ENCODE measurements around the gene CRABP2.

CRABP2 gene

DNA sequence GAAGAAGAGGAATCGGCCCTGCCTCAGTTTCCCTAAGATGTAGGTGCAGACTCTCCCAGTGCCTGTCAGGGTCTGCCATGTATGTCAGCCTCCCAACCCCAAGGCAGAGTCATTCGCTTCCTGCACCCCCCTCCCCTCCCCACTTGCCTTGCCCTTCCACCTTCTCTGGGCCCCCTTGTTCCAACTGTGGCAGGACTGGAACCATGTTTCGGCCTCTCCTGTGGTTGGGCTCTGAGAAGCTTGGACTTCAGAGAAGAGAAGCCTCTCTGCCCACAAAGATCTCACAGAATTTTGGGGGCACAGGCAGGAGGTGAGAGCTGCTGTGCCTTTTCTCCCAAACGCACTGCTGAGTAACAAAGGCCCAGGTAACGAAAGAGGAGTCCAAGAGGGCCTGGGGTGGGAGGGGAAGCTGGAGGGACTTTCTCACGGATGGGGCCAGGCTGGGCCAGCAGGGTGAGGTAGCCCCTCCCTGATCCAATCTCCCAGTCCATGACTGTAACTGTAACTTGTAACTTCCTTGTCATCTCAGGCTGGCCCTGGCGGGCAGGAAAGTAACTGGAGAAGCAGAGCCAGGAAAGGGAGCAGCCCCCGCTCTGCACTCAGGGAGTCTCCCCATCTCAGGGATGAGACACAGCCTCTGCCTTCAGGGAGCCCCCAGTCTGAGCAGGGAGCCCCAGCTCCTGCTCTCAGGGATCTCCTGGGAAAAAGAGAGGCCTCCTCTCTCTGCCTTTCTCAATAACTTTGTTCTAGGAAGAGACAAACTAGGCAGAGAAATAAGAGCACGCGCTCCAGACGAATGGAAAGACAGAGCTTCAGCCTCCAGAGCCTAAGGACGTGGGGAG, 11.3 kb downstream of the CRABP2 start:
- H3K4me3 ChIP-seq (ENCODE audit: low read length) = peak overlapping the region; percentile 59
- H3K9me3 ChIP-seq (ENCODE audit: insufficient read depth, low read depth, low read length) = no peaks in the 10 kb centered on the region
- H3K36me3 ChIP-seq (ENCODE audit: insufficient read depth, low read depth, low read length) = peaks cover 13% of the 10 kb centered on the region
- H3K27ac ChIP-seq (ENCODE audit: low read length) = peak overlapping the region; percentile 85
- peaks cover 16% of the 10 kb centered on the region; the same call in 1 of the 2 replicates for H3K27me3 ChIP-seq (ENCODE audit: insufficient read depth, low read length)
- H3K4me1 ChIP-seq (ENCODE audit: insufficient read depth, low read length) = peaks cover 49% of the 10 kb centered on the region
- H3K9ac ChIP-seq (ENCODE audit: low read depth, low read length) = peak overlapping the region; percentile 79; the same call in 1 of the 2 replicates

DNA sequence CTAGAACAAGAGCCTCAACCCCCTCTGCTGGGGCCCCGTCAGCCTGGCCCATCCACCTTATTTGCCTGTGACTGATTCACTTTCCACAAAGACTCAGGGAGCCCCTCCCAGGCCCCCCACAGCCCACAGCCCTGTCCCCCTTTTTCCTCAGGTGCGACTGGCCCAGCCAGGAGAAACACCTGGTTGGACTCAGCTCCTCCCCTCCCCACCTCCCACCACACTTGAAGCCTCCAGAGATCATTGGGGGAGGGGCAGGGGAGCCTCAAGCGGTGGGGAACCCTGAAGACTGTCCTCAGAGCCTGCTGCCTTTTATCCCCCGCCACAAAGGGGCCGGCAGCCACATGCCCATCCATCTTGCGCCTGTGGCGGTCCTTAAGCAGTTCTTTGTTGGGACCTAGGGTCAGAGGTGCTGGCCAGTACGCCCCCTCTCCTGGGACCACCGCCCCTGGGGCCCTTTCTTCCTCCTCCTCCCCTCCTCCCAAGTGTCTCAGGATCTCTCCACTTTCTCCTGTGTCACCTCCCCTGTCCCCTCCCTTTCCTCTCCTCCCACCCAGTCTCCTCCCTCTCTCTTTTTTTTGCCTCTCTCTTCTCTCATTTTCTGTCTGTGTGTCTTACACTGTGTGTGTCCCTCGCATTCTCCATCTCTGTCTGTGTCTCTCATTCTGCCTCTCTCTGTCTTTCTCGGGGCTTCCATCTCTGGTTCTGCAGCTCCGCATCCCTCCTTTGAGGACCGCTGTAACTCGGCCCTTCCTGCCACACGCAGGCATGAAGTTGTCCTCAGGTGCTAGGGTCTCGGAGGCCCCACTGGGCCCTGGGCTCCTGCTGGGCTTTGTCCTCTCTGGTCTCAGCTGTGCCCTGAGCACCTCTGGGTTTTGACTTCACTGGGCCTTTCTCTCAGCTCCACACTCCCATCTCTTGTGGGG, 12.2 kb downstream of the CRABP2 start:
- Histone ChIP-seq H3K4me1 (ENCODE audit: insufficient read depth, low read length) (peaks cover 49% of the 10 kb centered on the region), H3K9me3 (ENCODE audit: insufficient read depth, low read depth, low read length) (no peaks in the 10 kb centered on the region), H3K27me3 (ENCODE audit: insufficient read depth, low read length) (peaks cover 16% of the 10 kb centered on the region; the same call in 1 of the 2 replicates), H3K9ac (ENCODE audit: low read depth, low read length) (peak overlapping the region; percentile 79; the same call in 1 of the 2 replicates), H3K27ac (ENCODE audit: low read length) (peak overlapping the region; percentile 85), H3K4me3 (ENCODE audit: low read length) (peak overlapping the region; percentile 60), H3K36me3 (ENCODE audit: insufficient read depth, low read depth, low read length) (peaks cover 4% of the 10 kb centered on the region; the same call in 1 of the 2 replicates)

DNA sequence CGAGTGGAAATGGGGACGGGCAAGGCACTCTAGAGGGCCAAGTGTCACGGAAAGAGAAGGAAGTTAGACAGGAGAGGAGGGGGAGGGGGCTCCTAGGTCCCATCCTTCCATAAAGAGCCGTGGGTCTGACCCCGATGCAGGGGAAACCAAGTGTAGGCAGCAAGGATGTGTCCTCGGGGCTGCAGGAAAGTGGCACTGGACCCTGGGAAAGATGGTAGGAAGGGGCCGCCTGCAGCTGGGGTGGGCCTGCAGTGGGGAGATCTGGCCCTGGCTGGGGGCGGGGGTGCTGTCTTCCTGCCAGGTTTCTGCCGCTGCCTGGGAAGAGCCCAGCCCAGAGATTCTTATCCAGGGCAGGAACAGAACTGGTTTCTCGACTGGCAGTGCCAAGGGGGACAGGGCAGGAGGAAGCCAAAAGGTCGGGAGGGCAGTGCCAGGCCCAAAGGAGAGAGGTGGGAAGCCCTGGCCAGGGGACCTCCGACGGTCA, 12.9 kb downstream of the CRABP2 start:
- Histone ChIP-seq H3K9ac (ENCODE audit: low read depth, low read length) (peak overlapping the region; percentile 78; the same call in 1 of the 2 replicates), H3K4me3 (ENCODE audit: low read length) (peak overlapping the region; percentile 60; the same call in 1 of the 2 replicates), H3K4me1 (ENCODE audit: insufficient read depth, low read length) (peaks cover 49% of the 10 kb centered on the region), H3K27me3 (ENCODE audit: insufficient read depth, low read length) (peaks cover 16% of the 10 kb centered on the region; the same call in 1 of the 2 replicates), H3K27ac (ENCODE audit: low read length) (peak overlapping the region; percentile 79), H3K9me3 (ENCODE audit: insufficient read depth, low read depth, low read length) (no peaks in the 10 kb centered on the region), H3K36me3 (ENCODE audit: insufficient read depth, low read depth, low read length) (no peaks in the 10 kb centered on the region)

DNA sequence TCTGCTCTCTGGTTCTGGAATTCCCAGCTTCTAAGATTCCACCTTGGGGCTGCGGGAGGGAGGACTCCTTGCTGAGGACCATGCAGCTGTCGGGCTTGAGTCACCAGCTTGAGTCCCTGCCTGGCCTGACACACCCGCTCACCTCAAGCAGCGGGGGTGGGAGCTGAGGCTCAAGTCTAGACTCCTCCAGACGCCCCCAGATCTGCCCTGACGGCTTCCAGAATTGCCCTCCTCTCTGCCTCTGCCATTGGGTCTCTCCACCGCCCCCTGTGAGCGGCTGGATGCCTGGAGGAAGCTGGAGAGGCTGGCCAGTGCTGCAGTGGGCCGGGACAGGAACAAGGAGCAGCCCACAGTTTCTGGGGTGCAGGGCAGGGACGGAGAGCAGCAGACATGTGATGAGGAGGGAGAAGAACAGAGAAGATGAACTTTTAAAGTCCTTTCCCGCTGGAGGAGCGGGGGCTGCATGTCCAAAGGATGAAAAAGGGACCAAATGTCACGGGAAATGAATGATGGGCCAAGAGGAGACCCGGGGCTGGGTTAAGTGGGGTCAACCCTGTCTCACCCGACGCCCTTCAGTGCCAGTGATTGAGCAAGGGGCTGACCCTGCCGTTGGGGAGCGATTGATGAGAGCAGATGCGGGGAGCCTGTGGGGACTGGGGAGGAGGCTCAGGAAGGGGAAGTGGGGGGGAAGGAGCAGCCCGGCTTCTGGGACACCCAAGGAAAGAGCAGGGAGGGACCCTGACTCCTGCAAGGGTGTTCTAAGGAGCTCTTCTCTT, 13.5 kb downstream of the CRABP2 start:
- Histone ChIP-seq H3K4me1 (ENCODE audit: insufficient read depth, low read length) (peaks cover 49% of the 10 kb centered on the region), H3K27ac (ENCODE audit: low read length) (peak overlapping the region; percentile 79), H3K9ac (ENCODE audit: low read depth, low read length) (peak overlapping the region; percentile 78; the same call in 1 of the 2 replicates), H3K27me3 (ENCODE audit: insufficient read depth, low read length) (peaks cover 16% of the 10 kb centered on the region; the same call in 1 of the 2 replicates), H3K4me3 (ENCODE audit: low read length) (peak overlapping the region; percentile 60), H3K36me3 (ENCODE audit: insufficient read depth, low read depth, low read length) (no peaks in the 10 kb centered on the region), H3K9me3 (ENCODE audit: insufficient read depth, low read depth, low read length) (no peaks in the 10 kb centered on the region)

DNA sequence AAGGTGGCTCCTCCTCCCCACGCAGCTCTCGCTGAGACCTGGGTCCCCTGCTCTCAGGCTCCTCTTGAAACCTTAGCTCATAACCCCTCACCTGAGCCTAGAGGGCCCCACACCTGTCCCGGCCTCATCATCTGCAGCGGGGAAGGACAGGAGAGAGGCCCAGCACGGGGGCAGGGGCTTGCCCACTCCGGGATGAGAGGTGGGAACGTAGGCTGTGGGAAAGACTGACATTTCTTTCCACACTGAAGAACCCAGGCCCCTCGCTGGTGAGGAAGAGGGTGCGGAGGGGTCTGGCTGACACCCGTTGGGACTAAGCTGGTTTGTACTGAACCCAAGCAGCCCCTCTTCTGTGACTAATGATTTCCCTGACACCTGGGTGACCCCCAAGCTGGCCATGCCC, 14.2 kb downstream of the CRABP2 start:
- Histone ChIP-seq H3K4me3 (ENCODE audit: low read length) (peak overlapping the region; percentile 60; the same call in 1 of the 2 replicates), H3K36me3 (ENCODE audit: insufficient read depth, low read depth, low read length) (no peaks in the 10 kb centered on the region), H3K9me3 (ENCODE audit: insufficient read depth, low read depth, low read length) (no peaks in the 10 kb centered on the region), H3K27ac (ENCODE audit: low read length) (no peak overlapping the region), H3K9ac (ENCODE audit: low read depth, low read length) (peak overlapping the region; percentile 78; the same call in 1 of the 2 replicates), H3K4me1 (ENCODE audit: insufficient read depth, low read length) (peaks cover 49% of the 10 kb centered on the region), H3K27me3 (ENCODE audit: insufficient read depth, low read length) (peaks cover 16% of the 10 kb centered on the region; the same call in 1 of the 2 replicates)

DNA sequence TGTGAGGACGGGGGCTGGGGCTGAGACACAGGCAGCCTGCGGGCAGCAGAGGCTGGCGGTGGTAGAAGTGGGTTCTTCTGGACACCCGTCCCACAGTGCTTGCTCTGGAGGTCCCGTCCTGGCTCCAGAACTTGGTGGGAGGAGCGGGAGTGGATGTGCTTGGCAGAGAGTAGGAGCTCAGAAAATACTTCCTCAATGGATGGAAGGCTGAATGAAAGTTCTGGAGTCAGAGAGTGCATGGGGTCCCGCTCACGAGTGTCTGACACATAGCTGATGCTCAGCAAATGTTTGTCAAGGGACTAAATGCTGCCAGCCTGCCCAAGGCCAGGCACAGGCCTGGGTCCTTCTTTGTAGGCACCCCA, 14.7 kb downstream of the CRABP2 start:
- Histone ChIP-seq H3K9me3 (ENCODE audit: insufficient read depth, low read depth, low read length) (no peaks in the 10 kb centered on the region), H3K36me3 (ENCODE audit: insufficient read depth, low read depth, low read length) (no peaks in the 10 kb centered on the region), H3K4me3 (ENCODE audit: low read length) (peak overlapping the region; percentile 50; the same call in 1 of the 2 replicates), H3K9ac (ENCODE audit: low read depth, low read length) (no peak overlapping the region; the same call in 1 of the 2 replicates), H3K27me3 (ENCODE audit: insufficient read depth, low read length) (peaks cover 16% of the 10 kb centered on the region; the same call in 1 of the 2 replicates), H3K4me1 (ENCODE audit: insufficient read depth, low read length) (peaks cover 49% of the 10 kb centered on the region), H3K27ac (ENCODE audit: low read length) (no peak overlapping the region)

DNA sequence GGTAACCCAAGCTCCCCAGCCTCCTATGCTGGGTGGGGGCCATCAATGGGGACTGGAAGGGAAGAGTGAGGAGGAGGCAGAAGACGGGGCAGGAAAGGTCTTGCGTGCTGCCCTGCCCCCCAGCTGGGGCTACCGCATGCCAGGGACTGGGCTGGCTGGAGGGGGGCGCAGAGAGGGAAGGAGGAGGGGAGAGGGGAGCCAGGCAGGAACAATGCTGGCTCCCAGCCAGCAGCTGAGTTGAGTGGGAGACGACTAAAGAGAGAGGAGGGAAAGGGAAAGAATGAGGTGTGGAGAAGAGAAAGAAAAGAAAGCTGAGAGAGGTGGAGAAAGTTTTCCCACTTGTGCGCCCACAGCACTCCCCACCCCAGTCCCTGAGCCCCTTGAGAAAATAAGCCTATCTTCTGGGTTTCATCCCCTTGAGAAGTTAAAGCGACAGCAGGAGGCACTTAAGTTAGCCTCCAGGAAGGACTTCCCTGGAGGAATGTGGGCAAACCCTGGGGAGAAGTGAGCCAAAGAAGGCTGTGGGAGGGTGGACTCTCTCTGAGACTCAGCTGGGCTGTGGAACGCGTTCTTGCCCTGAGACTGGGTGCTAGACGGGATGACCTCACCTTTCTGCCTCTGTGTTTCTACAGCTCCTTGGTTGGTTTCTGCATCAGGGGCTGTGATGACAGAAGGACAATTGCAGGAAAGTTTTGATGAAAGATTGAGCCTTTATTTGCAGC, 15.3 kb downstream of the CRABP2 start:
- no peaks in the 10 kb centered on the region for H3K36me3 ChIP-seq (ENCODE audit: insufficient read depth, low read depth, low read length)
- H3K27me3 ChIP-seq (ENCODE audit: insufficient read depth, low read length) = peaks cover 16% of the 10 kb centered on the region; the same call in 1 of the 2 replicates
- no peaks in the 10 kb centered on the region for H3K9me3 ChIP-seq (ENCODE audit: insufficient read depth, low read depth, low read length)
- peak overlapping the region; percentile 15; the same call in 1 of the 2 replicates for H3K9ac ChIP-seq (ENCODE audit: low read depth, low read length)
- peaks cover 49% of the 10 kb centered on the region for H3K4me1 ChIP-seq (ENCODE audit: insufficient read depth, low read length)
- no peak overlapping the region for H3K27ac ChIP-seq (ENCODE audit: low read length)
- peak overlapping the region; percentile 50 for H3K4me3 ChIP-seq (ENCODE audit: low read length)

DNA sequence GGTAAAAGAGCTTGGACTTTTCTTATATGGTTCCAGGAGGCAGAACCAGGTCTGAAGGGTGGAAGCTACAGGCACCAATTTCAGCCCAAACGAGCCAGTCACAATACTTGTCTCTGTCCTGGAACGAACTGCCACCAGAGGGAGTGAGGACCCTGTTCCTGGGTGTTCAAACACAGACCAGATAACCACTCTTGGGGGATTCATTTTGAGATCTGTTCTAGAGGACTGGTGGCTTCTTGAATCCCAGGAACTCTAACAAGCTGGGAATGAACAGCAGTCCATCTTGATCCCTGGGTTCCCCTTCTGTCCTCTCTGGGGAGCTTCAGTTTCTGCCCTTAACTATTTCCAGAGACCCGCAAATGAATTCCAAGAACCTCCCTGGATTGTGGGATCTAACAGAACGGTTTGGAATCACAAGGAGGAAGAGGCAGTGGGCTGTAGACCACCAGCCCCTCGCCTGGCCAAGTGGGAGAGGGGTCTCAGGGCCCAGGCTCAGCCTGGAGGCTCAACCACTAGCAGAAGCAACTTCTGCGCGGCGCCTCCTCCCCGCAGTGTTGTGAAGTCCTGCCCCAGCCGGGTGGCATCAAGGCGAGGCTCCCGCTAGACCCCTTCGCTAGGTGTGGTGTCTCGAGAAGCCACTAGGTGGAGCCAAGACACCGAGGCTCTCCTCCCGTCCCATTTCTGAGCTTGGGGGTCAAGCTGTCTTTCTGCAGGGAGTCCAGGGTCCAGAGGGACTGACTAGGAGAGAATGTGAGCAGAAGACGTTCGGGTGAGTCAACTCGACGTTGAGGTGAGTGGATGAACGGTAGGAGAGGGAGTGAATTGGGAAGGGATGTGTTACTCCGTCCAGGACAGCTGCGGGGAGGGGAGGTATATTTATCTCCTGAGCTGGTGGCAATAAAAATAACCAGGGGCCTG, 16.1 kb downstream of the CRABP2 start:
- Histone ChIP-seq H3K27me3 (ENCODE audit: insufficient read depth, low read length) (peaks cover 16% of the 10 kb centered on the region; the same call in 1 of the 2 replicates), H3K4me3 (ENCODE audit: low read length) (peak overlapping the region; percentile 50), H3K36me3 (ENCODE audit: insufficient read depth, low read depth, low read length) (no peaks in the 10 kb centered on the region), H3K9me3 (ENCODE audit: insufficient read depth, low read depth, low read length) (no peaks in the 10 kb centered on the region), H3K9ac (ENCODE audit: low read depth, low read length) (peak overlapping the region; percentile 15; the same call in 1 of the 2 replicates), H3K4me1 (ENCODE audit: insufficient read depth, low read length) (peaks cover 44% of the 10 kb centered on the region), H3K27ac (ENCODE audit: low read length) (no peak overlapping the region)

DNA sequence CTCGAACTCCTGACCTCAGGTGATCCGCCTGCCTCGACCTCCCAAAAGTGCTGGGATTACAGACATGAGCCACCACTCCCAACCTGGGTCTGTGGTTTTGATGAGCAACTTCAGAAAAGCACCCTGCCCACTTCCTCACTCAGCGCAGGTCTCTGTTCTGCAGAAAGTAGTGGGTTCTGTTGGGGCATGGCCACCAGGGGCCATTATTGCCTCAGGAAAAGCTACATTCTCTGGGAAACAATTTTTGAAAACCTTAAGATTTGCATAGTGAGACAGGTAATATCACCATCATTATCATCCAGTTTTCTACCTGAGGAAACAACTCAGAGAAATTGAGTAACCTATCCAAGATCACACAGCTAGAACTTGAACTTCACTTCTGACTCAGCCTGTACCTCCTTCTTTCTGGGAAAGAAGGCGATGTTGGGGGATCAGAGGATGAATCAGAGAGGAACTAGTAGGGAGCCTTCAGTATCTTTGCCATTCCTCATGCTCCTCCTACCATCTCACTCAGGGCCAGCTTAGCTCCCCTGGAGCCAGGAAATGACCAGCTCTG, 21.1 kb downstream of the CRABP2 start:
- no peaks in the 10 kb centered on the region for H3K9me3 ChIP-seq (ENCODE audit: insufficient read depth, low read depth, low read length)
- H3K27me3 ChIP-seq (ENCODE audit: insufficient read depth, low read length) = no peaks in the 10 kb centered on the region; the same call in 1 of the 2 replicates
- H3K27ac ChIP-seq (ENCODE audit: low read length) = no peak overlapping the region
- H3K4me1 ChIP-seq (ENCODE audit: insufficient read depth, low read length) = peaks cover 3% of the 10 kb centered on the region; the same call in 1 of the 2 replicates
- H3K4me3 ChIP-seq (ENCODE audit: low read length) = no peak overlapping the region
- H3K9ac ChIP-seq (ENCODE audit: low read depth, low read length) = no peak overlapping the region
- no peaks in the 10 kb centered on the region for H3K36me3 ChIP-seq (ENCODE audit: insufficient read depth, low read depth, low read length)
